NCI-H510A treated with DMSO at 0.1 percent for 48 hours (cell line): ENCODE data around the gene PSMC3.
A peak's percentile ranks its signal among the peaks of the same experiment; 100 is the strongest.

Experiments used
- DNase-seq: peaks from one replicate; lab custom pipeline; 2025; lab: John Stamatoyannopoulos, UW

PSMC3 gene

GRCh38 chr11:47426062-47426956 is at the start of gene PSMC3:
Gene PSMC3, minus strand, starts transcription at chr11:47426439. Its CDS starts 160 bp downstream, at chr11:47426279.
- peak; percentile 31 for DNase-seq

GRCh38 chr11:47470671-47471070 is 44.4 kb upstream of the PSMC3 start:
- no peak for DNase-seq

- DNase-seq, result no peak
Measured at GRCh38 chr11:47469361-47470179, 43.3 kb upstream of the PSMC3 start.

GRCh38 chr11:47468598-47469214 is 42.5 kb upstream of the PSMC3 start:
- DNase-seq, result no peak

GRCh38 chr11:47467357-47467756 is 41.1 kb upstream of the PSMC3 start:
- peak; percentile 25 for DNase-seq

GRCh38 chr11:47466701-47467250 is 40.5 kb upstream of the PSMC3 start:
- no peak for DNase-seq

- no peak for DNase-seq
Measured at GRCh38 chr11:47466201-47466600, 40.0 kb upstream of the PSMC3 start.

- DNase-seq, result peak; percentile 25
Measured at GRCh38 chr11:47464483-47464882, 38.2 kb upstream of the PSMC3 start.

GRCh38 chr11:47461876-47462275 is 35.6 kb upstream of the PSMC3 start:
- DNase-seq, result no peak

- DNase-seq, result no peak
Measured at GRCh38 chr11:47460571-47461235, 34.5 kb upstream of the PSMC3 start.

GRCh38 chr11:47454258-47454671 is 28.0 kb upstream of the PSMC3 start:
- DNase-seq, result peak; percentile 24

- DNase-seq, result no peak
Measured at GRCh38 chr11:47453365-47453764, 27.1 kb upstream of the PSMC3 start.

- no peak for DNase-seq
Measured at GRCh38 chr11:47451990-47452389, 25.8 kb upstream of the PSMC3 start.

GRCh38 chr11:47451436-47451835 is 25.2 kb upstream of the PSMC3 start:
- no peak for DNase-seq

GRCh38 chr11:47449541-47449940 is 23.3 kb upstream of the PSMC3 start:
- DNase-seq, result no peak

- DNase-seq, result no peak
Measured at GRCh38 chr11:47448566-47449427, 22.6 kb upstream of the PSMC3 start, which contains the start of gene RAPSN. Gene RAPSN, minus strand, starts transcription at chr11:47449136. Its CDS starts 172 bp downstream, at chr11:47448964.

GRCh38 chr11:47447906-47448305 is 21.7 kb upstream of the PSMC3 start:
- no peak for DNase-seq

- no peak for DNase-seq
Measured at GRCh38 chr11:47446833-47447232, 20.6 kb upstream of the PSMC3 start.

- no peak for DNase-seq
Measured at GRCh38 chr11:47445840-47446239, 19.6 kb upstream of the PSMC3 start.

- DNase-seq, result no peak
Measured at GRCh38 chr11:47443817-47444216, 17.6 kb upstream of the PSMC3 start.
